PC-3 (cell line): Measurements from ENCODE around the gene GPX4. TPM values are rescaled to one million over a fixed set of nuclear protein-coding genes. Genes with fewer than 3 reads are reported as not detected.

ENCODE experiments used
- ATAC-seq: fragments of 200-7000 bp; cut with Tn5 transposase; 2 replicates; pipeline ENCODE4 v1.9.1; 2020; ENCODE audit warnings: mild to moderate bottlenecking, moderate library complexity
- BruUV-seq: library from RNA; stranded (reverse); fragments of 400-500 nt; replicated peaks from 2 replicates; lab custom pipeline; 2021; lab: Mats Ljungman, UMichigan
- CTCF ChIA-PET: fragments of 300-600 bp; sonication (Branson Sonifier 250); formaldehyde crosslinking; loops from one replicate; lab custom pipeline; 2022; ENCODE audit warnings: antibody characterized with exemption; lab: Charles Lee
- POLR2A ChIA-PET: fragments of 300-600 bp; sonication (Branson Sonifier 250); formaldehyde crosslinking; loops from one replicate; lab custom pipeline; 2022; ENCODE audit warnings: antibody characterized with exemption; ENCODE audit not compliant: unreplicated experiment; lab: Charles Lee
- DNase-seq: peaks from one replicate; pipeline ENCODE4 v3.0.0-alpha.2; 2015
- H2AFZ ChIP-seq: fragments of 300-600 bp; sonication (generic); 2 replicates; pipeline ENCODE4 v1.6.0; 2016; ENCODE audit warnings: antibody characterized with exemption, low read length
- H3F3A ChIP-seq: fragments of 300-600 bp; sonication (generic); one replicate; pipeline ENCODE4 v1.6.0; 2017; ENCODE audit warnings: antibody characterized with exemption, low read length, control low read depth, mild to moderate bottlenecking; ENCODE audit not compliant: unreplicated experiment
- H3K27ac ChIP-seq: fragments of 300-600 bp; sonication (generic); 2 replicates; pipeline ENCODE4 v1.5.1; 2016; ENCODE audit warnings: mild to moderate bottlenecking, low read length
- H3K27me3 ChIP-seq: fragments of 300-600 bp; sonication (generic); 2 replicates; pipeline ENCODE4 v1.6.1; 2016; ENCODE audit warnings: low read length, mixed read lengths
- H3K36me3 ChIP-seq: fragments of 300-600 bp; sonication (generic); 2 replicates; pipeline ENCODE4 v1.6.1; 2016; ENCODE audit warnings: low read depth, mixed run types, low read length, mixed read lengths
- H3K4me1 ChIP-seq: fragments of 300-600 bp; sonication (generic); 2 replicates; pipeline ENCODE4 v1.5.1; 2016; ENCODE audit warnings: low read length; ENCODE audit not compliant: insufficient read depth
- H3K4me2 ChIP-seq: fragments of 300-600 bp; sonication (generic); 2 replicates; pipeline ENCODE4 v1.6.0; 2016; ENCODE audit warnings: low read length
- H3K4me3 ChIP-seq: fragments of 300-600 bp; sonication (generic); 2 replicates; pipeline ENCODE4 v1.5.1; 2016; ENCODE audit warnings: mild to moderate bottlenecking, low read length, mixed read lengths
- H3K79me2 ChIP-seq: fragments of 300-600 bp; sonication (generic); 2 replicates; pipeline ENCODE4 v1.6.1; 2017; ENCODE audit warnings: low read length, mixed read lengths
- H3K9ac ChIP-seq: fragments of 300-600 bp; sonication (generic); 2 replicates; pipeline ENCODE4 v1.6.0; 2016; ENCODE audit warnings: mild to moderate bottlenecking, low read length
- H3K9me2 ChIP-seq: fragments of 300-600 bp; sonication (generic); replicated peaks from 2 replicates; pipeline ENCODE4 v1.6.1; 2016; ENCODE audit warnings: mixed run types, low read length, mixed read lengths
- H3K9me3 ChIP-seq: fragments of 300-600 bp; sonication (generic); 2 replicates; pipeline ENCODE4 v1.6.1; 2016; ENCODE audit warnings: low read length, mixed read lengths
- H4K20me1 ChIP-seq: fragments of 300-600 bp; sonication (generic); 2 replicates; pipeline ENCODE4 v1.6.1; 2016; ENCODE audit warnings: low read length, mixed read lengths
- EZH2 ChIP-seq: fragments of 300-600 bp; sonication (generic); IDR thresholded peaks from one replicate; pipeline ENCODE4 v1.6.1; 2017; ENCODE audit warnings: antibody characterized with exemption, mild to moderate bottlenecking, low read length; ENCODE audit not compliant: unreplicated experiment
- EZH2phosphoT487 ChIP-seq: fragments of 300-600 bp; sonication (generic); IDR thresholded peaks from 2 replicates; pipeline ENCODE4 v1.6.1; 2018; ENCODE audit warnings: mild to moderate bottlenecking, antibody characterized with exemption, low read length, borderline replicate concordance
- intact Hi-C: fragments of 100-400 bp; cut with micrococcal nuclease; formaldehyde crosslinking; loops from 2 replicates; pipeline ENCODE4 v1.9.0; 2023
- total RNA-seq: library from RNA; depleted of rRNA; stranded (reverse); fragments of >200 nt; gene quantifications from 2 replicates; pipeline ENCODE4 v1.2.3, GENCODE V29; 2014
- TF ChIP-seq, protein P1 (sequence below): fragments of 300-600 bp; sonication (generic); conservative IDR thresholded peaks from 2 replicates; pipeline ENCODE4 v1.5.1; 2017; ENCODE audit warnings: antibody characterized with exemption, low read depth, mild to moderate bottlenecking, low read length

GPX4 gene
- total RNA-seq, 1 experiment from 2014 or later = 644 TPM

DNA sequence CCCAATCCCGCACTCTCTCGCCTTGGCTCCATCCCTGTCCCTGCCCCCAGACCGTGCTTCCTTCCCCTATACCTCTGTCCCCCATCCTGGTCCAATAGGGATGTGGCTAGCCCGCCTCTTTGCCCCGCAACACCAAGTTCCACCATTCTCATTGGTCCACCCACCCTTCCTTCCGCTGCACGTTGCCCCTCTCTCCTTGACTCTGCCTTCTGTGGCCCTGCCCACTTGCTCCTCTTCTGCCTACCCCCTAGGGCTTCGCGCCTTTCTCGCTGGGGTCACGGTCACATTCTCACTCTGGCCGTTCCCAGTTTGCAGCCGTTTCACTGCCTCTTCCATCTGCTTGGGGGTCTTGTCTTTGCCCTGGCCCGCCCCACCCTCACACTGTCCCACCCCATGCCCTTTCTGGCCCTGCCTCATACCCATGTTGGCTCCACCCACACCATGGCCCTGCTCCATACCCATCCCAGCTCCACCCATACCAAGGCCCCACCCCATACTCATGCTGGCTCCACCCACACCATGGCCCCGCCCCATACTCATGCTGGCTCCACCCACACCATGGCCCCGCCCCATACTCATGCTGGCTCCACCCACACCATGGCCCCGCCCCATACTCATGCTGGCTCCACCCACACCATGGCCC, 41.3 kb upstream of the GPX4 start:
- H3K9ac ChIP-seq = no peak overlapping the region
- H4K20me1 ChIP-seq = no peaks in the 10 kb centered on the region
- H2AFZ ChIP-seq = no peak overlapping the region
- BruUV-seq = no TSS peak
- H3K9me2 ChIP-seq = no peaks in the 10 kb centered on the region
- intact Hi-C loops = no loop called here
- TF ChIP-seq EZH2 (no peak), EZH2phosphoT487 (no peak)
- TF ChIP-seq, protein P1, sequence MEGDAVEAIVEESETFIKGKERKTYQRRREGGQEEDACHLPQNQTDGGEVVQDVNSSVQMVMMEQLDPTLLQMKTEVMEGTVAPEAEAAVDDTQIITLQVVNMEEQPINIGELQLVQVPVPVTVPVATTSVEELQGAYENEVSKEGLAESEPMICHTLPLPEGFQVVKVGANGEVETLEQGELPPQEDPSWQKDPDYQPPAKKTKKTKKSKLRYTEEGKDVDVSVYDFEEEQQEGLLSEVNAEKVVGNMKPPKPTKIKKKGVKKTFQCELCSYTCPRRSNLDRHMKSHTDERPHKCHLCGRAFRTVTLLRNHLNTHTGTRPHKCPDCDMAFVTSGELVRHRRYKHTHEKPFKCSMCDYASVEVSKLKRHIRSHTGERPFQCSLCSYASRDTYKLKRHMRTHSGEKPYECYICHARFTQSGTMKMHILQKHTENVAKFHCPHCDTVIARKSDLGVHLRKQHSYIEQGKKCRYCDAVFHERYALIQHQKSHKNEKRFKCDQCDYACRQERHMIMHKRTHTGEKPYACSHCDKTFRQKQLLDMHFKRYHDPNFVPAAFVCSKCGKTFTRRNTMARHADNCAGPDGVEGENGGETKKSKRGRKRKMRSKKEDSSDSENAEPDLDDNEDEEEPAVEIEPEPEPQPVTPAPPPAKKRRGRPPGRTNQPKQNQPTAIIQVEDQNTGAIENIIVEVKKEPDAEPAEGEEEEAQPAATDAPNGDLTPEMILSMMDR = no peak
- H3K4me1 ChIP-seq = peaks cover 18% of the 10 kb centered on the region
- H3K9me3 ChIP-seq = no peaks in the 10 kb centered on the region
- no peak overlapping the region for H3K27ac ChIP-seq
- ChIA-PET POLR2A (no interaction called here), CTCF (no interaction called here)
- peaks cover 14% of the 10 kb centered on the region for H3K36me3 ChIP-seq
- no peak overlapping the region for H3K4me3 ChIP-seq
- H3K79me2 ChIP-seq = no peaks in the 10 kb centered on the region
- H3F3A ChIP-seq = no peaks in the 10 kb centered on the region
- no peak for DNase-seq
- H3K4me2 ChIP-seq = no peak overlapping the region
- ATAC-seq = no peak
- no peaks in the 10 kb centered on the region for H3K27me3 ChIP-seq

DNA sequence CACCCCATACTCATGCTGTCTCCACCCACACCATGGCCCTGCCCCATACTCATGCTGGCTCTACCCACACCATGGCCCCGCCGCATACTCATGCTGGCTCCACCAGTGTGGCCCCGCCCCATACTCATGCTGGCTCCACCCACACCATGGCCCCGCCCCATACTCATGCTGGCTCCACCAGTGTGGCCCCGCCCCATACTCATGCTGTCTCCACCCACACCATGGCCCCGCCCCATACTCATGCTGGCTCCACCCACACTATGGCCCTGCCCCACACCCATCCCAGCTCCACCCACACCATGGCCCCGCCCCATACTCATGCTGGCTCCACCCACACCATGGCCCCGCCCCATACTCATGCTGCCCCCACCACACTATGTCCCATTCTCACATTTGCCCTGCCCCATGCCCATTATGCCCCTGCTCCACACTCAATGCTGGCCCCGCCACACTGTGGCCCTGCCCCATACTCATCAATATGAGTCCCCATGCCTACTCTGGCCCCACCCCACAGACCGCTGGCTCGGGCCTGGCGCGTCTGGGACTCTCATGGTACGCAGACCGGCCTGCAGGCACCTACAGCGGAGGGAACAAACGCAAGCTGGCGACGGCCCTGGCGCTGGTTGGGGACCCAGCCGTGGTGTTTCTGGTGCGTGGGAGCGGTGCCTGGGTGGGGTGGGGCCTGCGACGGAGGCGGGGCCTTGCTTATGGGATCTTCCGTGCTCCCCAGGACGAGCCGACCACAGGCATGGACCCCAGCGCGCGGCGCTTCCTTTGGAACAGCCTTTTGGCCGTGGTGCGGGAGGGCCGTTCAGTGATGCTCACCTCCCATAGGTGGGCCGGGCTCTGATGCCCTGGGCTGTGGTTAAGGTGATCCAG, 40.5 kb upstream of the GPX4 start:
- Histone ChIP-seq H3F3A (no peaks in the 10 kb centered on the region), H3K27me3 (no peaks in the 10 kb centered on the region), H3K27ac (no peak overlapping the region), H3K9me3 (no peaks in the 10 kb centered on the region), H3K9ac (no peak overlapping the region), H3K9me2 (no peaks in the 10 kb centered on the region), H3K79me2 (0 out of 2 replicates have a peak, but pooled peaks cover 2% of the 10 kb centered on the region), H3K4me3 (no peak overlapping the region), H3K4me2 (no peak overlapping the region), H3K36me3 (peaks cover 7% of the 10 kb centered on the region), H4K20me1 (no peaks in the 10 kb centered on the region), H2AFZ (no peak overlapping the region), H3K4me1 (peaks cover 18% of the 10 kb centered on the region)
- intact Hi-C loops = no loop called here
- CTCF ChIA-PET = no interaction called here
- TF ChIP-seq, protein P1 = no peak
- no peak for TF ChIP-seq EZH2phosphoT487
- POLR2A ChIA-PET = no interaction called here
- peak; percentile 29 for DNase-seq
- BruUV-seq = no TSS peak
- no peak for ATAC-seq
